ENCODE data around the gene TCF7.
A peak's percentile ranks its signal among the peaks of the same experiment; 100 is the strongest.

TCF7 gene

DNA sequence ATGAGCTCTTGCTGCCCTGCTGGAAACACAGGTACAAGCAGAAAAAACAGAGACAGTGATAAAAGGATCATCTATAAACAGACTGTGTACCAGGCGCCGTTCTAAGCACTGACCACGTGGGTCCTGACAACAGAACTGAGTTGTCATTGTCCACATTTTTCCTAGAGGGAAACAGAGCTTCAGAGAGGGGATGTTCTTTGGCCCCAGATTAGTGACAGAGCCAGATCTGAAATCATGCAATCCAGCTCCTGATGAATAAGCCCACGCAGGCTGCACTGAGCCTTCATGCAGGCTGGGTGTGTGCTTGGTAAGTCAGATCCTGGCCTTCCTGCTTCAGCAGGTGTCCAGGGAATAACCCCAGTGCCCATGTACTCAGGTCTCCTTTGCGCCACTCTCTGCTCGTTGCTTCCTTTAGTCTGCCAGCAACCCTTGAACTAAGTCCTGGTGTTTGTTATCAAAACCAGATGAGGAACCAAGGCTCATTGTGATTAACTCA is 22.8 kb upstream of the TCF7 start:
- no peak for DNase-seq

DNA sequence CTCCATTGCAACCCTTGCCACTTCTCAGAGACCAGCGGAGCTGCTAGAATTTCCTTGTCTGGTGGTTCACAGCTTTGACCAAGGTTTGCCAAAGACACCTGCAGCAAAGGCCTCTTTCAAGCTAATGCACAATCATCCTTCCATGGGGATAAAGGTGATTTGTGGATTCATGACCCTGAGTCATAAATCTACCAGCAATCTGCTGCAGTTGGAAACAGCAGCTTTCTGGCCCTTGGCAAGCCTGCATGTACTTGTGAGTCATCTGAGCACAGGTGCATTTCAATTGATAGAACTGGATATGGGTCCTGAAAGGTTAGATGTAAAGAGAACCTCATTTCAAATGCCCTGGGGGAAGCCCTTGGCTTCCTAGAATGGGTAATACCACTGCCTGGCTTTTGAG is 21.6 kb upstream of the TCF7 start:
- no peak for DNase-seq

DNA sequence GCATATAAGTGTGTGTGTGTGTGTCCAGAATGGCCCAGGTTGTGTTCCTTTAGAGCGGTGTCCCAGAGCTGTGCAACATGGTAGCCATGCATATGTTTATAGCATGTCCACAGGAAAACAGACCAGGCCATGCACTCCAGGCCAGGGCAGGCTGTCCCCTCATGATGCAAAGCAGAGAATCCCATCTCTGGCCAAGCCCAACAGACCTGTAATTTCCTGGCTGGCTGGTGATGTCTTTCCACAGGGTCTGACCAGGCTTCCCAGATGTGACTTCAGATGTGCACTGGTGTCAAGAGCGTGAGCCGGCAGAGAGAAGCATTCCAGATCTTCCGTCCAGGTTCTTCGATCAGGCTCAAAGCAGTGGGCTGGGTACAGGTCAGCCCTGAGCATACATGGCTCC is 21.1 kb upstream of the TCF7 start:
- no peak for DNase-seq

DNA sequence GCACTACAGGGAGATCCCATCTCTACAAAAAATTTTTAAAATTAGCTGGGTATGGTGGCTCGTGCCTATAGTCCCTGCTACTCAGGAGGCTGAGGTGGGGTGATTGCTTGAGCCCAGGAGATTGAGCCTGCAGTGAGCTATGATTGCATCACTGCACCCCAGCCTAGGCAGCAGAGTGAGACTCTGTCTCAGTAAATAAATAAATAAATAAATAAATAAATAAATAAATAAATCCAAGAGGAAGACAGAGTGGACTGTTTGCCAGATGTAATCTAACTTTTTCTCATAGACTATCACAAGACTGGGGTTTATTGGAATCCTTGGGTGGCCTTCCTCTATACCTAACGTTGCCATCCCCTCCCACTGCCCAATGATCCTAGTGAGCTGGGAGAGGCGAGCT is 19.2 kb upstream of the TCF7 start:
- no peak for DNase-seq

- DNase-seq = no peak
Measured at GRCh38 chr5:134095887-134096589, 18.4 kb upstream of the TCF7 start.

DNA sequence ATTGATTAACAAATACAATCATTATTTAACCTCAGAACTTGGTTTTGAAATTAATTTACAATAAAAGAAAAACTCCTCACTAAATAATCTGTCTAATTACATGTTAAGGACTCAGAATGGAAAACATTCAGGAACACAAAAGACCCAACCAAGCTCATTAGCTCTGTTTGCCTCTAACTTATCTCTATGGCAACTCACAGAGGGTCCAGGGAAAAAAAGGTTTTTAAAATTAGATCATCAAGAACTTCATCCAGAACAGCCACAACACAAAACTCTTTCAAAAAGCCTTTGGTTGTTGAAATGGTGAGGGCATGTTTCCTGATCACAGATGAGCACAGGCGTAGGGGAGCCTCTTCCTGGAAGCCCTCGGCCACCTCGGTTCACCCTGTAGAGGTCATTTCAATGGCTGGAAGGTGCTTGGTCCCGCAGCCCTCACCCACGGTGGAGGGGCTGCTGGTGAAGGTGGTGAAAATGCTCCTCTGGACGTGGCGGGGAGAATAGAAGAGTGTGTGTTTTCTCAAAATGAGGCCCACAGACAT is 17.2 kb upstream of the TCF7 start:
- no peak for DNase-seq

GRCh38 chr5:134098690-134099089 is 15.8 kb upstream of the TCF7 start:
- no peak for DNase-seq

GRCh38 chr5:134099288-134099872 is 15.1 kb upstream of the TCF7 start:
- no peak for DNase-seq

DNA sequence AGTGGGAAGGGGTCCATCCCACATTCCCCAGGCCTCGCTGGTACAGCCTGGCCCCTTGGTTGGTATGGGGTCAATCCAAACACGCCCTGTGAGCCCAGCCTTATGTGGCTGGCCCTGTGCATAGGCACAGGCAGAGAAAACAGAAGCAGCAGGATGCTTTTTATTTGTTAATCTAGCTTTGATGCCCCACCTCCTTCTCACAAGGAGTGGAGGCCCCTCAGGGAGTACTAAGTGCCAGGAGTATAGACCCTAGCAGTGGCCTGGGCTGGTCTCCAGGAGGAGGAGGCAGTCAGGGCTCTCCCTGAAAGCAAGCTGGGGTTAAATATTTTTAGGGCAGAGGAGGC is 14.6 kb upstream of the TCF7 start:
- no peak for DNase-seq

- DNase-seq = peak; percentile 77
Measured at GRCh38 chr5:134100283-134101091, 14.0 kb upstream of the TCF7 start.

- peak; percentile 83 for DNase-seq
Measured at GRCh38 chr5:134101686-134102439, 12.6 kb upstream of the TCF7 start.

DNA sequence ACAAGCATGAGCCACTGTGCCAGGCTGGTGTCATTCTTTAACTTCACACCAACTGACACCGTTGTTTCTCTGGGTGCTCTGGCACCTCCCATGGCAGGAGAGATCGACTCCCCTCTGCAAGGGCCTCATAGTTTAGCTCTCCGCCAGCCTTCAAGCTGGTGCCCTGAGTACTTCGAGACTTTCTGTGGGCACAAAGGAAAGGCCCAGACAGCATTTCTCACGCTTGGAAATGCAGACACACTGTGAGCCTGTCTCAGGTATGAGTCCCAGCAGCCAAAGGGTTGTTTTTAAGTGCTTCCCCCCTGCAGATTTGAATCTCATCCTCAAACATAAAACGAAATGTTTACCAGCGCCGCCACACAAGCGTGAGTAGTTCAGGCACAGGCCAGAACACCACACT is 11.1 kb upstream of the TCF7 start:
- DNase-seq = peak; percentile 62

GRCh38 chr5:134103998-134104654 is 10.4 kb upstream of the TCF7 start:
- no peak for DNase-seq

- DNase-seq = no peak
Measured at GRCh38 chr5:134106991-134107701, 7.3 kb upstream of the TCF7 start.

DNA sequence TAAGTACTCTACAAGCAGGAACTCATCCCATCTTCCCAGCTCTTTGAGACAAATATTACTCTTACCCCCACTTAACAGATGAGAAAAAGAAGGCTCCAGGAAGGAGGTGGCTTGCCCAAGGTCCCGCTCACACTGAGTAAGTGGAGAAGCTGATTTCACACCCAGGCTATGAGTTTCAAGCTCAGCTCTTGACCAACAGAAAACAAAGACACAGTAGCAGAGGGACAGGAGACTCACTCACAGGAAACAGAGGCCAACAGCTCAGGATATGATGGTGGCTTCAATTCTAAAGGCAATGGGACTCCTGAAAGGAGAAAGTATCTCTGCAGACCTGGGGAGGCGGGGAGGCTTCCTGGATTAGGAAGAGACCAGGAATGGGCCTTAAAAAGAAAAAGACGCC is 6.7 kb upstream of the TCF7 start:
- DNase-seq = no peak

DNA sequence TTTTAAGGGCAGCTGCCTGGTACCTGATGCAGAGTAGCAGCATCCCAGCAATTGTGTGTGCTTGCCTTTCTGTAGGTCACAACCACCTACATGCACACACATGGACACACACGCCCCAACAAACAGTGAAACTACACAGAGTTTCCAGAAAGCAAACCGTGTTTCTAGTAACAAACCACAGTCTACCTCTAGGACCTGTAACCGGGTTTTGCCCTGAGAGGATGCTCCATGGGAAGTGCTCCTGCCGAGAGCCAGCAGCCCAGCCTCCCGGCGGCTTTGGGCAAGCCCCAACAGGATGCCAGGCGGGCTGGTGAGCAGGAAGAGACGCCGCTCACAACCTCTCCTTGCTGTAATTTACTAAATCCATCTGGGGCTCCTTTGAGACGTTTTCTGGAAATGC is 4.1 kb upstream of the TCF7 start:
- peak; percentile 41 for DNase-seq

DNA sequence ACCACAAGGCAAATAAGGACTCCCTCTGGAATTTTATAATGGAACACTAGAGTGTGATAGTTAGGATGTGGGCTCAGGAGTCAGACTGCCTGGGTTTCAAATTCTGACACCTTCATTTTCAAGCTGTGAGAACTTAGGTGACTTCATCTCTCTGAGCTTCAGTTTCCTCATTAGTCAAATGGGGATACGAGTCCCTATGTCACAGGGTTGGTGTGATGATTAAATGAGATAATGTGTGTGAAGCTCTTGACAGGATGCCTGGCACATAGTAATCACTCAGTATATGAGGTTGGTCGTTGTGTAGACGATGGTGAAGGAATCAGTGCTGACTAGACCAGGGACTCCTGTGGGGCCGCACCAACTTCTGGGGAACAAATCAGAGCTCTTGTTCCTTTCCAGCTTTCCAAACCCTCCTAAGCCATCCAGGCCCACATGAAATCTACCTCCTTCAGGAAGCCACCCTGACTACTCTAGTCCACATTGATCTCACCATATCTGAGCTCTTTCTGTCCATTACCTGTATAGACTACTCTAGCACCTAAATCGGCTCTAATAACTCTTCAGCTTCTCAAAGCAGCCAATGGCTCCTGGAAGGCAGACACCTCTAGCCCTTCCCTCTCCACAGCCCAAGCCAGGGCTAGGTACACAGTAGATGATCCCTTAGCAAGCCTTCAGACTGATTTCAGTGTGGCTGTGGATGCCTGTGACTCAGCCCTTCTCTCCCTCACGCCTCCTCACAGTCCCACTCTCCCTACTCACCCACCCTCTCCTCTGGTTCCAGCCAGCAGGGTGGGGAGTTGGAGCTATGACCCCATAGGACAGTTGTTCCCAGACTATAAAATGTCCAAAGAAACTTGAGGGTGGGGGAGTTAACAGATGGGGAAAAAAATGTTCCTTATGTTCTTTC is 2.5 kb upstream of the TCF7 start:
- DNase-seq = peak; percentile 57

DNA sequence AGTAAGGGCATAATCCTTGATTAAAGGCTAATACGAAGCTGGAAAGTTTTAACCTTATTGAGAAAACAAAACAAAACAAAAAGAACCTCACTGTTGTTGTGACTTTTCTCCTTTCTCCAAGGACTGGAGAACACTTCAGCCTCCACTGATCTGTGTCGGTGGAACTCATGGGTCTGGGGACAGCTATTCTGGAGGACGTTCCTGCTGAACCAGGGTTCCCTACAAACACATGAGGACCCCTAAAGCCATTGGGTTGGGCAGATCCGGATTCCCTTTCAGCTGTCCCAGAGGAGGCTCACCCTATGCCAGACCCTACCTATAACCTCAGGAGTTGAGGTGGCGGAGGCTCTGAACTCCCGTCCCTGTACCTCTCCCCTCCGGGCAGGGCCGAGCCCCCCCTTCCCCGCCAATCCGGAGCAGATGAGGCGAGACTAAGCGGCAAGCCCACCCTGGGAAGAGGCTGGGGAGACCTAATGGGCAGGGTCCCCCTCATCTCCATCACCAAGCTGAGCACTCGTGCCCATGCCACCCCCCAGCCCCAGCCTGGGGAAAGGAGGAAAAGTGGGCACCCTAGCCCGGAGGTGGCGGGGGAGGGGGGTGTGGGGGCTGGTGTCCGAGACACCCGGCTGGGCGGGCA is 1.6 kb upstream of the TCF7 start:
- peak; percentile 41 for DNase-seq

DNA sequence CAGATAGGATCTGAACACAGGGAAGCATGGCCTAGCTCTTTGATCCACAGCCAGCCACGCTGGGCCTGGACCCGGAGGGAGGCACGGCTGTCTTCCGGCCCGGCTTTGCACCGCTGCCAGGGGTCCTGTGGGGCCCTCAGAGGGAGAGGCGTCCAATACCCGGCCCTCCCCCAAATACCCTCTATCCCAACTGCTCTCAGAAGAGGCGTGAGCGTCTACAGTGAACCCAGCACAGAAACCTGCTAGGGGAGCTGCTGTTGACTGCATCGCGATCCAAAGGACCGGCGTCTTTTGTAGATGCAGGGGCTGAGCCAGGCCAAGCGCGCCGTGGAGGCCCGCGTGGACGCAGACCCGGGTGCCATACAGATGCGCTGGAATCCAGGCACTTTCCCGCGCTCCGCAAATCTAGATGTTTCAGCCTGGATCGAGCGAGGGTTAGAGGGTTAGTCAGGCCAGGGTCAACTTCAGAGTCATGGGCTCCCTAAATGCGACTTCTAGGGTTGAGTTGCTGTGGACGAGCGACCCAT is 1.1 kb upstream of the TCF7 start:
- no peak for DNase-seq
